ENCODE results near the gene WDR62.

WDR62 gene

GRCh38 chr19:36144624-36145023, 89.9 kb downstream of the WDR62 start:
- no peak for DNase-seq

- DNase-seq: no peak
Measured at GRCh38 chr19:36149673-36150406, 95.1 kb downstream of the WDR62 start.

GRCh38 chr19:36150586-36150985, 95.9 kb downstream of the WDR62 start:
- no peak for DNase-seq

- no peak for DNase-seq
Measured at GRCh38 chr19:36151144-36152018, 96.7 kb downstream of the WDR62 start.

GRCh38 chr19:36152019-36152351, 97.3 kb downstream of the WDR62 start:
- no peak for DNase-seq

GRCh38 chr19:36152352-36153091, 97.8 kb downstream of the WDR62 start, which contains the start of gene COX7A1:
TSS of gene COX7A1 (minus strand) at chr19:36152447. CDS start at chr19:36152407, 40 bp downstream.
- DNase-seq: no peak

GRCh38 chr19:36153126-36153525, 98.4 kb downstream of the WDR62 start:
- DNase-seq: no peak
